Sigmoid colon (tissue), 4 donors: ENCODE measurements around the gene SERHL2.
"Not testable (repeated sequence)": the region's sequence is repeated elsewhere in the genome, so short reads cannot be mapped to it uniquely, and the experiment has no call there.

Source experiments
- CTCF ChIP-seq, 4 experiments: fragments of 450-650 bp in 3 of 4; fragments of 200-600 bp in 1 of 4; IDR thresholded peaks; one replicate each; pipeline ENCODE4 v1.5.1; 2016 to 2019; ENCODE audit warnings: antibody characterized with exemption in 4 of 4, mild to moderate bottlenecking in 3 of 4, moderate library complexity in 2 of 4
- EP300 ChIP-seq, 4 donors: sonication (generic); formaldehyde crosslinking; IDR thresholded peaks; one replicate each; pipeline ENCODE4 v1.6.1; 2017; ENCODE audit warnings: antibody characterized with exemption in 4 of 4
- POLR2A ChIP-seq, 2 donors: fragments of 450-650 bp; IDR thresholded peaks; one replicate each; pipeline ENCODE4 v1.6.1; 2016; ENCODE audit warnings: antibody characterized with exemption in 2 of 2, mild to moderate bottlenecking in 2 of 2, moderate library complexity in 2 of 2
- POLR2AphosphoS5 ChIP-seq, 4 donors: sonication (generic); formaldehyde crosslinking; IDR thresholded peaks; one replicate each; pipeline ENCODE4 v1.6.1; 2017; ENCODE audit warnings: antibody characterized with exemption in 4 of 4

DNA sequence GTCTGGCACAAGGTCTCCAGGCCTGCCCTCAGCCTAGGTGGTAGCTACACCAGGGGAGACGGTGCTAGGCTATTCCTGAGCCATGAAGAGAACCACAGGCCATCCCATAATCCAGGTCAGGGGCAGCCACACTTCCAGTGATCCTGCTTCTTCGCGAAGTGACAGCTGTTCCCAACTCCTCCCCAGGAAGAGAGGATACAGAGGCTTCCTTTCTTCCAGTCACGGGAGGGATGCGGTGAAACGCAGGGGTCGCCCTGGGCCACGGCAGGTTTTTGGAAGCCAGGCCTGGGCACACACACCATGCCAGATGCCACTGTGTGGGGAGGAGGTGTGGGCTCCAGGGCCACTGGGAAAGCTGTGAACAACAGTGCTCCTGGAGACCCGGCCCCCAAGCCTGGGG is 23.4 kb downstream of the SERHL2 start:
- TF ChIP-seq POLR2AphosphoS5, CTCF, POLR2A, EP300 (IDR thresholded peaks at IDR 0.05): not testable (repeated sequence)
